Measurements from ENCODE around the gene ERGIC3.

DNA sequence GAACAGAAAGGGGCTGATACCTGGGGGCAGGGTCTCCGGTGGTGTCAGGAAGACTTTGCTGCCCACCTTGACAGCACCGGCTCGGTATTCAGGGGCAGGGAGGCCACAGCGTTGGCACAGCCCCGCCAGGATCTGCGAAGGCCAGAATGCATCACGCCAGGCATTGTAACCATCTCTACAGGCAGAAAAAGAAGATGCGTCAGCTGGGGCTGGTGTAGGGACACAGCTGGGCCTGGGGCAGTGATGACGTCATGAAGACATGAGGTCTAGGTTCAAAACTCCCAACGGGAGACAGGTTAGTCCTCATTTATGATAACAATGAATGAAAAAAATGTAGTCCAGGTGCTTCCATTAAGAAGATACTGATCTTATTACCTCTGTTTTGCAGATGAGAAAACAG lies 22.0 kb downstream of the ERGIC3 start:
- TF ChIP-seq, protein P1, sequence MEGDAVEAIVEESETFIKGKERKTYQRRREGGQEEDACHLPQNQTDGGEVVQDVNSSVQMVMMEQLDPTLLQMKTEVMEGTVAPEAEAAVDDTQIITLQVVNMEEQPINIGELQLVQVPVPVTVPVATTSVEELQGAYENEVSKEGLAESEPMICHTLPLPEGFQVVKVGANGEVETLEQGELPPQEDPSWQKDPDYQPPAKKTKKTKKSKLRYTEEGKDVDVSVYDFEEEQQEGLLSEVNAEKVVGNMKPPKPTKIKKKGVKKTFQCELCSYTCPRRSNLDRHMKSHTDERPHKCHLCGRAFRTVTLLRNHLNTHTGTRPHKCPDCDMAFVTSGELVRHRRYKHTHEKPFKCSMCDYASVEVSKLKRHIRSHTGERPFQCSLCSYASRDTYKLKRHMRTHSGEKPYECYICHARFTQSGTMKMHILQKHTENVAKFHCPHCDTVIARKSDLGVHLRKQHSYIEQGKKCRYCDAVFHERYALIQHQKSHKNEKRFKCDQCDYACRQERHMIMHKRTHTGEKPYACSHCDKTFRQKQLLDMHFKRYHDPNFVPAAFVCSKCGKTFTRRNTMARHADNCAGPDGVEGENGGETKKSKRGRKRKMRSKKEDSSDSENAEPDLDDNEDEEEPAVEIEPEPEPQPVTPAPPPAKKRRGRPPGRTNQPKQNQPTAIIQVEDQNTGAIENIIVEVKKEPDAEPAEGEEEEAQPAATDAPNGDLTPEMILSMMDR (IDR thresholded peaks at IDR 0.05; ENCODE audit: extremely low read depth in 1 of 2, insufficient read depth in 1 of 2, low read depth in 1 of 2, low read length in 2 of 2), result no peak
- TF ChIP-seq POLR2A (IDR thresholded peaks at IDR 0.05; ENCODE audit: low read depth, low read length) (no peak), POLR2AphosphoS5 (IDR thresholded peaks at IDR 0.05; ENCODE audit: insufficient read depth, low read depth, low read length) (no peak), EZH2 (IDR thresholded peaks at IDR 0.05; ENCODE audit: borderline replicate concordance, low read depth, low read length, severe bottlenecking) (no peak), GATA2 (IDR thresholded peaks at IDR 0.05; ENCODE audit: insufficient read depth, insufficient read length, low read depth, low read length) (no peak)
